ENCODE data around the gene ADAM12.

ADAM12 gene

DNA sequence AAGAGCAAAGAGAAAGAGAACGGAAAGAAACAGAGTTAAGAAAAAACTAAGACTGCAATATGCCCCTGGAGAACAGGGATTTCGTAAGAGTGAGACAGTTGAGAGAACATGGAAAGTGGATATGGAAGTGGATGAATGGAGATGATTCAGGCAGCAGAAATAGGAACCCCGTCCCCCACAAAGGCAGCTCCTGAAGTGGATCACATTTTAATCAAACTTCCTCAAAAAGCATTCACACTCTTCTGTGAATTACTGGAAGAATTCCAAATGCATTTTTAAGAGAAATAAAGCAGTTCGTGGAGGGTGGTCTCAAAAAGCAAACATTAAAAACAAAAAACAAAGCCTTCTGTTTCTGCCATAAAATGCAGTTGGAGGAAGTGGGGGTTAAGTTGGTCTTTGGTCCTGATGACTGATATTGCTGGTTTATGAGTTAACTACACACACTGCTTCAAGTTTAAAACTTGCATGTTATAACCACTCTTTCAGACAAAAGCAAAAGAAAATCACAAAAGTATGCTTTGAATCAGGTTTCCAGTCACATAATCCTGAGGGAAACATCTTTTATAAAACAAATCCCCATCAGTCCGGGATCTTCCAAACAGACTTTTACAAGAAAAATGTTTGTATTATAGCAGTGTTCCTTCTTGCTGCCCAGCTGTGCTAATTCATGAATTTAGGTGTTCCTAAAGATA, 277.6 kb downstream of the ADAM12 start:
- TF ChIP-seq, protein P1, sequence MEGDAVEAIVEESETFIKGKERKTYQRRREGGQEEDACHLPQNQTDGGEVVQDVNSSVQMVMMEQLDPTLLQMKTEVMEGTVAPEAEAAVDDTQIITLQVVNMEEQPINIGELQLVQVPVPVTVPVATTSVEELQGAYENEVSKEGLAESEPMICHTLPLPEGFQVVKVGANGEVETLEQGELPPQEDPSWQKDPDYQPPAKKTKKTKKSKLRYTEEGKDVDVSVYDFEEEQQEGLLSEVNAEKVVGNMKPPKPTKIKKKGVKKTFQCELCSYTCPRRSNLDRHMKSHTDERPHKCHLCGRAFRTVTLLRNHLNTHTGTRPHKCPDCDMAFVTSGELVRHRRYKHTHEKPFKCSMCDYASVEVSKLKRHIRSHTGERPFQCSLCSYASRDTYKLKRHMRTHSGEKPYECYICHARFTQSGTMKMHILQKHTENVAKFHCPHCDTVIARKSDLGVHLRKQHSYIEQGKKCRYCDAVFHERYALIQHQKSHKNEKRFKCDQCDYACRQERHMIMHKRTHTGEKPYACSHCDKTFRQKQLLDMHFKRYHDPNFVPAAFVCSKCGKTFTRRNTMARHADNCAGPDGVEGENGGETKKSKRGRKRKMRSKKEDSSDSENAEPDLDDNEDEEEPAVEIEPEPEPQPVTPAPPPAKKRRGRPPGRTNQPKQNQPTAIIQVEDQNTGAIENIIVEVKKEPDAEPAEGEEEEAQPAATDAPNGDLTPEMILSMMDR (IDR thresholded peaks at IDR 0.05; ENCODE audit: insufficient read depth, missing control alignments) = no peak
- FAIRE-seq (no peak), DNase-seq (ENCODE audit: insufficient read length, low spot score) (no peak)

DNA sequence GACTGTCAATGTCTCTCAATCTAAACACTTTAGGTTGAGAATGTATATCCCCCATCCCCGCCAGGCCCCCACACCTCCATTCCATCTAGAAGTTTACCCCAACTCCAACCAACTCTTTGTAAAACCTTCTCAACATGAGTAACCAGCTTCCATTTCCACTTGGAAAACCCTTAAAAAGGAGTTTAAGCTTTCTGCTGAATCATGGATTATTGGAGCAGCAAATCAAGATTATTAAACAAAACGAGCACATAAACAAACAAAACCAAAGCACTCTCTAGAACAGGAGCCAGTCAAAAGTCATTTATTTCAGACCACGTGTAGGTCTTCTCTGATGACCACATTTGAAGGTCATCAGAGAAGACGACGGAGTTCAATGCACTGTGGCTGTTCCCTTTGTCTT, 278.4 kb downstream of the ADAM12 start:
- DNase-seq (ENCODE audit: insufficient read length, low spot score) = no peak
- FAIRE-seq = no peak
- TF ChIP-seq, protein P1 (IDR thresholded peaks at IDR 0.05; ENCODE audit: insufficient read depth, missing control alignments) = no peak

DNA sequence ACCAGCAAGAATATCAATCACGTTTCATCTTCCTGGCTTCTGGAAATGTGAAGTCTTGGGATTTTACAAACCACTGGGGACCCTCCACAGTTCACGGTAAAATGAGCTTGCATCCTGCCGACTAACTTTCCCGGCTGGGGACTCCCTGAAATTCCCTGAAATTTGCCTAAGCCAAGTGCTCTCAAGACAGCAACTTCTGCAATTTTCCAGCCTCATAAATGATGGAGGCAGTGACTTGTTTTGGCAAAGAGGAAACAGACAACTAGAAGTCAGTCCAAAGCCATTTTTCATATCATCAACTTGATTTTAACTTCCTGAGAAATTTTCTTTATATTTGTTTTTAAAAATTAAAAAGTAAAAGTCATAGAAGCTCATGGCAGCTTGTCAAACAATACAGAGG, 279.6 kb downstream of the ADAM12 start:
- FAIRE-seq (no peak), DNase-seq (ENCODE audit: insufficient read length, low spot score) (no peak)
- TF ChIP-seq, protein P1 (IDR thresholded peaks at IDR 0.05; ENCODE audit: insufficient read depth, missing control alignments) = no peak

DNA sequence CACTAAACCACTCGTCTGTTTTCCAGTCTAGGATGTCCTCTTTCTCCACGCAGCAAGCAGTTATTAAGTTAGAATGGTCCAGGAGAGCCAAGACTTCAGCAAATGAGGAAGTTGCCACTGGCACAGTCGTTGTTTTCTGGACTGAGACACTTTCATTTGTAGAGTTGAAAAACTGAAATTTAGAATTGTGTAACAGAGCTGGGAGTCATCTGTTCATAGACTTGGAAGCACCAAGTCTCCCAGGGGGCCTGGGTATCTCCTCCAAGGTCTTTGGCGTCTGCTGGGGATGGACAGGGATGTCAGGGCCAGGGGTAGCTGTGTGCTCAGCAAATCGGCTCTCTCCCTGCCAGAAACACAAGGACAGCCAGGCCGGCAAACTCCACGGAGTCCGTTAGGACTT, 283.5 kb downstream of the ADAM12 start:
- TF ChIP-seq, protein P1 (IDR thresholded peaks at IDR 0.05; ENCODE audit: insufficient read depth, missing control alignments) = no peak
- no peak for DNase-seq (ENCODE audit: insufficient read length, low spot score)
- no peak for FAIRE-seq

DNA sequence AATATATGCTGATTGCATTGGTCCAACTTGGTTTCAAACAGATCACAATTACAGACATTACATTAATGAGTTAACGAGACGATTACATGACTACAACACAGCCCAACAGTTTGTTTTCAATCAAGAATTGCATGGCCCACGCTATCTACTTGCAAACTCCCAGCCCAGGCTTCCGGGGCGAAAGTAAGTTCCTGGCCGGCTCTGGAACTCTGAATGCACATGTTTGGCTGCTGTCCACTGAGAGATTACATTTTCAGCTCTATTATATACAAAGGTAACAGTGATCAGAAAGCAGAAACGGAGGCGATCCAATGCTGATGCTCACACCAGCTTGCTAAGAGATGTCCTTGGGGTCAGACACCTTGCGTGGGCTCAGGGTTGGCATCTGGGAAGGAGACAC, 285.6 kb downstream of the ADAM12 start:
- TF ChIP-seq, protein P1 (IDR thresholded peaks at IDR 0.05; ENCODE audit: insufficient read depth, missing control alignments) = no peak
- FAIRE-seq (no peak), DNase-seq (ENCODE audit: insufficient read length, low spot score) (no peak)

DNA sequence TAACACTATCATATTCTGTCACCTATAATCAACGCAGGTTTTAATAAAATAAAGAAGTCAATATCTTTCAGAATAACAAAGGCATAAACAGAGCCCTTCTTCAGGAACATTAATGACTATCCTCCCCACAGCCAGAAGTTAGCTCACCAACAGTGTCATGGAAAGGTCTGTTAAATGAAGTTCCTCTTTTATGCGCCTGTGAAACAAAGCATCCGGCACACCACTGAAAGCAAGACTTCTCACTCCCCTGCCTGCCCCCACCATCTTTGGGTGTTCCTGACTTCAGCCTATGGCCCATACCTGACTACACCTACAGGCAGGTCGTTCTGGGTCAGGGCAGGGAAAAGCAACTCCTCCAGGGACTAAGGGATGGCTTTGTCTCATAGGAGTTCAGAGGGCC, 286.5 kb downstream of the ADAM12 start:
- FAIRE-seq = no peak
- TF ChIP-seq, protein P1 (IDR thresholded peaks at IDR 0.05; ENCODE audit: insufficient read depth, missing control alignments) = no peak
- DNase-seq (ENCODE audit: insufficient read length, low spot score) = no peak

DNA sequence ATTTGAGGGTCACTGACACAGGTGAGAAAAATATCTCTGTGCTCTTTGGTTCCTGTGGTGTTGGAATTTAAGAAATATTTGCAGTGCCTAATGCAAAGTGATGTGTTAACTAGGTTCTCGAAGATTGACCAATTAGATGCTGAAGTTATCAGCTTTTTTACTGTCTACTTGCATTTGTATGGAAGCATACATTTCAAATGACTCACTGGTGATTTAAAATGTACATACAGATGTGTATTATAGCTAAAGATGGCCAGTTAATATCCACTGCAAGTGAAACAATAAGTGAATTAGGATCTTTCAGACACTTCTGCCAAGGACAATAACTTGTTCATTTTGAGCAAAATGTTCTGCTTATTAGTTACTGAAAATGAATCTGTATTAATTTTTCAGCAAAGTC, 287.0 kb downstream of the ADAM12 start:
- TF ChIP-seq, protein P1 (IDR thresholded peaks at IDR 0.05; ENCODE audit: insufficient read depth, missing control alignments) = no peak
- DNase-seq (ENCODE audit: insufficient read length, low spot score) (no peak), FAIRE-seq (no peak)
